K562 (cell line): Measurements from ENCODE around the gene GOLIM4. TPM values are rescaled to one million over a fixed set of nuclear protein-coding genes. Genes with fewer than 3 reads are reported as not detected.

Experiments
- CREB5 ChIP-seq: fragments of 250-450 bp; sonication (Bioruptor Pico); IDR thresholded peaks from 2 replicates; pipeline ENCODE4 v1.5.0; 2020; ENCODE audit warnings: mild to moderate bottlenecking
- PML ChIP-seq: IDR thresholded peaks from 2 replicates; pipeline ENCODE4 v1.6.1; 2012; ENCODE audit warnings: low read length, inconsistent platforms
- RBM15 ChIP-seq: fragments of 200-400 bp; formaldehyde crosslinking; IDR thresholded peaks from 2 replicates; pipeline ENCODE4 v1.6.1; 2018; ENCODE audit warnings: mild to moderate bottlenecking, low read length, moderate library complexity; ENCODE audit not compliant: insufficient read depth
- TAF1 ChIP-seq: IDR thresholded peaks from 2 replicates; pipeline ENCODE4 v1.6.1; 2011; ENCODE audit warnings: mild to moderate bottlenecking, low read length, moderate library complexity; ENCODE audit not compliant: insufficient read depth, control insufficient read depth, severe bottlenecking; ENCODE audit errors: extremely low read depth
- ZBTB7A ChIP-seq: IDR thresholded peaks from 2 replicates; pipeline ENCODE4 v1.6.1; 2011; ENCODE audit warnings: low read depth, mild to moderate bottlenecking, low read length, moderate library complexity, borderline replicate concordance; ENCODE audit not compliant: control insufficient read depth
- ZNF12 ChIP-seq: sonication (generic); formaldehyde crosslinking; IDR thresholded peaks from 2 replicates; pipeline ENCODE4 v1.4.0; 2020; ENCODE audit warnings: mild to moderate bottlenecking, missing genetic modification reagents
- ZNF263 ChIP-seq: sonication (generic); formaldehyde crosslinking; IDR thresholded peaks from 2 replicates; pipeline ENCODE4 v1.8.0; 2022; ENCODE audit warnings: mild to moderate bottlenecking, missing genetic modification reagents, borderline replicate concordance
- ZNF507 ChIP-seq: conservative IDR thresholded peaks from 2 replicates; pipeline ENCODE4 v1.6.1; 2017; ENCODE audit warnings: missing genetic modification characterization, missing compliant biosample characterization
- ZNF785 ChIP-seq: fragments of 250-450 bp; sonication (Bioruptor Pico); IDR thresholded peaks from 2 replicates; pipeline ENCODE4 v1.4.0; 2020; ENCODE audit warnings: mild to moderate bottlenecking
- polyA plus RNA-seq, 8 experiments: library from polyadenylated mRNA; depleted of rRNA in 4 of 8; stranded (reverse) in 5 of 8; unstranded in 3 of 8; fragments of >200 nt; fragmentation: Nextera tagmentation in 2 of 8; fragmentation: Illumina TruSeq in 1 of 8; extraction: Ambion mirVana in 2 of 8; extraction: Trizol in 1 of 8; gene quantifications; 2 replicates each; pipeline versions ENCODE4 v1.2.1 to v1.2.3, GENCODE V29; 2011 to 2014; ENCODE audit warnings: inconsistent platforms in 1 of 8, missing spikeins in 1 of 8
- total RNA-seq, 7 experiments: library from RNA; depleted of rRNA in 6 of 7; stranded (reverse); fragments of >200 nt in 6 of 7; fragmentation: Illumina TruSeq in 2 of 7; extraction: Trizol in 2 of 7; gene quantifications; 2 replicates each; pipeline versions ENCODE4 v1.2.1 to v1.2.3, GENCODE V29; 2011 to 2021; ENCODE audit warnings: low replicate concordance in 1 of 7
- TF ChIP-seq, protein P1 (sequence below): fragments of 450-650 bp; IDR thresholded peaks from 2 replicates; pipeline ENCODE4 v1.6.1; 2017; ENCODE audit warnings: antibody characterized with exemption
- TF ChIP-seq, protein P2 (sequence below): sonication (generic); formaldehyde crosslinking; IDR thresholded peaks from 2 replicates; pipeline ENCODE4 v1.8.1; 2022; ENCODE audit warnings: missing genetic modification reagents

GOLIM4 gene
- total and polyA plus RNA-seq, 9 of the 15 experiments (the other 6 are each of a cell fraction or from before 2014, with no cell fraction given) = 9.3 to 39.4 (median 31.0) TPM

DNA sequence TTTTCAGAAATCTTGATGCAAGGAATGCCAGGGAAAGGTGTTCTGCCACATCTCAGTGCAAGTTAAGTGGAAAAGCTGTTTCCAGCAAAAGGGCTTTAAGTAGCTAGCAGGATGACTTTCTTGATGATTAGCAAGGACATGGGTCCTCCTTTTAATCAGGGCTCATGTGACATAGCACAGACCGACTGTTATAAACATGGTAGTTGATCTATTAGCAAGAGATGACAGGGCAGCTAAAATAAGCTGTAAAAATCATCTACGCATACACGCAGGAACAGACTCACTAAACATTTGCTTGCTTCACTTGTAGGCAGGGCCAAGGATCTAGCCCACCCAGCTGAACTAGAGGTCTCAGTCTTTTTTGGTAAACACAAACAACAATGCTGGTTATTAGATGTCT is 69.0 kb downstream of the GOLIM4 start (continued):
- TF ChIP-seq PML (no peak), TAF1 (no peak), ZNF507 (tag) (no peak), RBM15 (no peak), CREB5 (CRISPR knock-in tag) (no peak), ZNF263 (no peak), ZNF785 (CRISPR knock-in tag) (no peak), ZBTB7A (no peak), ZNF12 (CRISPR knock-in tag) (no peak)
- TF ChIP-seq, protein P1, sequence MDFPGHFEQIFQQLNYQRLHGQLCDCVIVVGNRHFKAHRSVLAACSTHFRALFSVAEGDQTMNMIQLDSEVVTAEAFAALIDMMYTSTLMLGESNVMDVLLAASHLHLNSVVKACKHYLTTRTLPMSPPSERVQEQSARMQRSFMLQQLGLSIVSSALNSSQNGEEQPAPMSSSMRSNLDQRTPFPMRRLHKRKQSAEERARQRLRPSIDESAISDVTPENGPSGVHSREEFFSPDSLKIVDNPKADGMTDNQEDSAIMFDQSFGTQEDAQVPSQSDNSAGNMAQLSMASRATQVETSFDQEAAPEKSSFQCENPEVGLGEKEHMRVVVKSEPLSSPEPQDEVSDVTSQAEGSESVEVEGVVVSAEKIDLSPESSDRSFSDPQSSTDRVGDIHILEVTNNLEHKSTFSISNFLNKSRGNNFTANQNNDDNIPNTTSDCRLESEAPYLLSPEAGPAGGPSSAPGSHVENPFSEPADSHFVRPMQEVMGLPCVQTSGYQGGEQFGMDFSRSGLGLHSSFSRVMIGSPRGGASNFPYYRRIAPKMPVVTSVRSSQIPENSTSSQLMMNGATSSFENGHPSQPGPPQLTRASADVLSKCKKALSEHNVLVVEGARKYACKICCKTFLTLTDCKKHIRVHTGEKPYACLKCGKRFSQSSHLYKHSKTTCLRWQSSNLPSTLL = no peak
- TF ChIP-seq, protein P2, sequence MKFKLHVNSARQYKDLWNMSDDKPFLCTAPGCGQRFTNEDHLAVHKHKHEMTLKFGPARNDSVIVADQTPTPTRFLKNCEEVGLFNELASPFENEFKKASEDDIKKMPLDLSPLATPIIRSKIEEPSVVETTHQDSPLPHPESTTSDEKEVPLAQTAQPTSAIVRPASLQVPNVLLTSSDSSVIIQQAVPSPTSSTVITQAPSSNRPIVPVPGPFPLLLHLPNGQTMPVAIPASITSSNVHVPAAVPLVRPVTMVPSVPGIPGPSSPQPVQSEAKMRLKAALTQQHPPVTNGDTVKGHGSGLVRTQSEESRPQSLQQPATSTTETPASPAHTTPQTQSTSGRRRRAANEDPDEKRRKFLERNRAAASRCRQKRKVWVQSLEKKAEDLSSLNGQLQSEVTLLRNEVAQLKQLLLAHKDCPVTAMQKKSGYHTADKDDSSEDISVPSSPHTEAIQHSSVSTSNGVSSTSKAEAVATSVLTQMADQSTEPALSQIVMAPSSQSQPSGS (CRISPR knock-in tag) = no peak
